CD4-positive, alpha-beta T cell treated with Interleukin-6 for 4 hours (primary cell): ENCODE measurements around the gene CCDC81.
"Not testable (repeated sequence)": the region's sequence is repeated elsewhere in the genome, so short reads cannot be mapped to it uniquely, and the experiment has no call there.

Experiments used
- DNase-seq: peaks from one replicate; pipeline ENCODE4 v3.0.0-alpha.2; 2020; ENCODE audit warnings: mixed read lengths

Gene CCDC81

GRCh38 chr11:86388198-86388597 lies 13.5 kb downstream of the CCDC81 start:
- no peak for DNase-seq

DNA sequence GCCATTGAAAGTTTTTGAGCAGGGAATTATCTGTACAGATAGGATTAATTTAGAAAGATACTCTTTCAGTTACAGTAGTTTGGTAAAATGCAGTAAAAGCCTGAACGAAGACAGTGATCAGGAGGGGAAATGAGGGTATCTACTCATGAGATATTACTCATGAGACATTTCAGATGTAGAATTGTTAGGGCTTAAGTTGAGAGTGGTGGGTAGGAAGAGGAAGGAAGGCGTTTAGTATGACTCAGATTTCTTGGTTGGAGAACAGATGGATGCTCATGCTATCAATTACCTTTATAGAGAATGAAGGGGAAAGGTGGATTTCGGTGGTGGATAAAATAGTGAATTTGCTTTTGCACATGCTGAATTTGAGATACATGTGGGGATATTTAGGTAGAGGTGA lies 15.8 kb downstream of the CCDC81 start:
- DNase-seq, result no peak

DNA sequence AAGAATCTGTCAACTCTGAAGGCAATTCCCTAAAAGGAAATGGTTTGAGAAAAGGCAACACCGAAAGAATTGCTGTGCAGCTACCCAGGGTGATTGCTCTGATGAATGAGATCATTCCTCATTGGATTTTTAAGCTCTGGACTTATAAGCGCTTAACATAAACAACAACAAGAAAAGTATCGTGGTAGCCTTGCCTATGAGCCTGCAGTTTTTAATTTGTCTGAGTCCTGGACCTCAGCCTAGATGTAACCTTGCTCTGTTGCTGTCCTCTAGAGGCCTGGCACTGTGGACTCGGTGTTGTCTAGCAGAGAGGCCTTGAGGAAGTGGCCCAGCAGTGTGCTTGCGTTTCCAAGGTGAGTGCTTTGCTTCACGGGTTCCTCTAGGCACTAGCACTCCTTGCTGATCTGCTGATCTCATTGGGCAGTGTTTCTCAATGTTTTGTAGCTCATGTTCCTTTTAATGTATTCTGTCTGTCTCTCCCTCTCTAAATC lies 20.4 kb downstream of the CCDC81 start:
- DNase-seq, result no peak

GRCh38 chr11:86396396-86396795 lies 21.7 kb downstream of the CCDC81 start:
- no peak for DNase-seq

- no peak for DNase-seq
These were observed 22.7 kb downstream of the CCDC81 start for GRCh38 chr11:86397351-86397750.

DNA sequence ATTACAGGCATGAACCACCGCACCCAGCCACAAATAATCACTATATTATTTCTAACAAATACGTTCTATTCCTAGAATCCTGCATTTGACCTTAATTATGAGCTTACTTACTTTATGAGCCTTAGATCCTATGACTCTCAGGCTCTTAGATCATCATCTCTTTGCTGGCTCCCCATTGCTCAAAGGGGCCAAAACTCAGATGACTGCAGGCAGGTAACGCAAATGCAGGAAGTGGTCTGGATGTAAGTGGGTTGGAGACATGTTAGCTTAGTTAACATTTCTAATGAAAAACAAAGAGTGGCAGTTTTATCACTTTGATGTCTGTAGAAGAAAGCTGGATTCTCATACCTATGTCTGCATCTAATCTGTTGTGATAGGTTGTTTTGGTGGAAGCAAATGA lies 23.4 kb downstream of the CCDC81 start:
- no peak for DNase-seq

- no peak for DNase-seq
These were observed 28.8 kb downstream of the CCDC81 start for GRCh38 chr11:86403458-86403857.

GRCh38 chr11:86408845-86409244 lies 34.2 kb downstream of the CCDC81 start:
- DNase-seq, result no peak

GRCh38 chr11:86414032-86414431 lies 39.3 kb downstream of the CCDC81 start:
- no peak for DNase-seq

DNA sequence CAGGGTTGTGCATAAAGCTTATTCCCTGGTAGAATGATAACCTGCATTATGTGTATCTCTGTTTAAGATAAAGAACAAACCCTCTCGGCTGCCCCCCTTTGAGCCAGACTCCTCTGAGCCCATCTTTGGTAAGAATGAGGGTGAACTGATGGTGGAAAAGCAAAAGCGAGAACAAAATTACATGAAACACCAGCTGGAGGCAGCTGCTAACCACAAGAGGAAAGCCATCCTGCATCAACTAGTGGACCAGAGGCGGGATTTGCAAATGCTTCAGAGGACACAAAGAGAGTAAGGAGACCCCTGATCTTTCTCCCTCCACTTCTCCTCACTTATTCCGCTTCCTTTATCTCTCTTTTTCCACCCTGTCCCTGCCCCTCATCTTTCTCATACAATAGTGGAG lies 40.3 kb downstream of the CCDC81 start:
- DNase-seq, result no peak

- DNase-seq, result no peak
These were observed 41.8 kb downstream of the CCDC81 start for GRCh38 chr11:86416494-86416893.

- DNase-seq, result not testable (repeated sequence)
These were observed 42.3 kb downstream of the CCDC81 start for GRCh38 chr11:86416951-86417350.

- DNase-seq, result no peak
These were observed 43.4 kb downstream of the CCDC81 start for GRCh38 chr11:86418106-86418505.

- DNase-seq, result no peak
These were observed 43.8 kb downstream of the CCDC81 start for GRCh38 chr11:86418513-86418912.

GRCh38 chr11:86418917-86419316 lies 44.2 kb downstream of the CCDC81 start:
- DNase-seq, result no peak

DNA sequence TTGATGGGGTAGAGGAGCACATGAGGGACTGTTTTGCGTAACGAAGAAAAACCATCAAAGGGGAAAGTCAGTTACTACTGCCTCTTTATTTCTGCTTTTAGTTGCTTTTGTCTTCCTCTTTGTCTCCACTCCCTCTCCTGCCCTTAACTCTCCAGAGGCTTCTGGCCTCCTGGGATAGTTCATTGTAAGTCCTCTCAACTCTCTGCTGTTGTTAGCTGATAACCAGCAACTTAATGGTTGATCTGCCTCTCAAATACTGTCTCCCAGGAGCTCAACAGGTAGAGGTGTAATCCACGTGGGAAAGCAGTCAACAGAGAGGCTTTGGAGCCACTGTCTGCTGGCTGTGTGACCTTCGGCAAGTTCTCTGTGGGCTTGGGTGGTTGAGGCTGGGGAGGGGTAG lies 47.3 kb downstream of the CCDC81 start:
- DNase-seq, result no peak

DNA sequence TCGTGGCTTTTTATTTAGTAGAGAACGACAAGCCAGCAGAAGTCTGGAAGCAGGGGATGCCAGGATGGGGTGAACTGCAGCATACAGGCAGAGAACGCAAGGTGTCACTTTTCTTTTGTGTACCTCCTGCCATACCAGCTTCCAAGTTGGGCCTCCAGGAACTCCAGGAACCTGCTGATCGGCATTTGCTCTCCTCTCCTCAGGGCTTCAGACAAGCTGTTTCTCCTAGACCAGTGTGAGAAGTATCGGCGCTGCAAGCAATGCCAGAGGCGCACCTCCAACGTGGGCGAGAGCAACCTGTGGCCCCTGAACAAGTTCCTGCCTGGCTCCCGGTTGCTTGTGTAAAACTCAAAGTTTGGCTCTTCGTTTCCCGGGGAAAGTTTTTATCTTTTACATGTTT lies 47.7 kb downstream of the CCDC81 start:
- DNase-seq, result no peak

DNA sequence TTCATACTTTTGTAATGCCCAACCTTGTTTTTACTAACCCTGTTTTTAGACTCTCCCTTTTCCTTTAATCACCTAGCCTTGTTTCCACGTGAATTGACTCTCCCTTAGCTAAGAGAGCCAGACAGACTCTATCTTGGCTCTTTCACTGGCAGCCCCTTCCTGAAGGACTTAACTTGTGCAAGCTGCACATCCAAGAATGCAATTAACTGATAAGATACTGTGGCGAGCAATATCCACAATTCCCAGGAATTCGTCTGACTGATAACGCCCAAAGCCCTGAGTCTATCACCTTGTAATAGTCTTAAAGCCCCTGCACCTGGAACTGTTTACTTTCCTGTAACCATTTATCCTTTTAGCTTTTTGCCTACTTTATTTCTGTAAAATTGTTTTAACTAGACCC lies 48.8 kb downstream of the CCDC81 start:
- not testable (repeated sequence) for DNase-seq

- DNase-seq, result no peak
These were observed 52.8 kb downstream of the CCDC81 start for GRCh38 chr11:86427441-86427840.

DNA sequence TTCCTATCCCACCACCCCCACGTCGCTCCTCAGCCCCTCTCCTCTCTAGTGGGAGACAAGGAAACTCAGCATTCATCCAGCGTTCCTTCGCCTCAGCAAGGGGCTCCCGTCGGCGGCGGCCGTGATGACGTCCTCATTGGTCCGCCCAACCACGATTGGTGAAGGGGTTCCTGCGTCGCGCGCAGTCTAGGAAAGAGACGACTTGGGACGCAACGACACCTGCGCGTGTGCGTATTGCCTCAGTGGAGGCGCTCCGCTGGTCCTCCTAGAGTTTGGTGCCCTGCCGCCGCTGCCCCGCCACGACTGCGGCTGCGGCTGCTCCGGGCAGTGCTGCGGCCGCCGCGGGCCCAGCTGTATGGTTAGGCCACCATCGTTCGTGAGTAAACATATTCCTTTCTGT lies 56.6 kb downstream of the CCDC81 start:
- no peak for DNase-seq

- not testable (repeated sequence) for DNase-seq
These were observed 58.8 kb downstream of the CCDC81 start for GRCh38 chr11:86433361-86434095.

DNA sequence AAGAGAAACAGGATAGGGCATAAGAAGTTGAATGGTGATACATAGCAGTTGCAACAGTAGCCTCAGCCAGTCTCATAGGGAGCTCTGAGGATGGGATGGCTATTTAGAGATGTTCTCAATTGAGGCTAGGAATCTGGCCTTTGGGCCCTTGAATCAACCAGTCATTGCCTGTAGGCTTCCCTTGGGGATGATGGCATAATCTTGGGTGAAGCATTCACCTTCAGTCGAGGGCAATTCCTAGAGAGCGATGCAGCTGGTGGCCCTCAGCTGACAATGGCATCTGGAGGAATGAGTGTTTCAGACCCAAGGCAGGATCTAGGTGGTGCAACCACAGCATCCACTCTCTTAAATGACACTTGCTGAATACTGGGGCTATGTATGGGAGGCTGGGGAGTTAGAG lies 61.0 kb downstream of the CCDC81 start:
- no peak for DNase-seq

- no peak for DNase-seq
These were observed 64.0 kb downstream of the CCDC81 start for GRCh38 chr11:86438685-86439084.

DNA sequence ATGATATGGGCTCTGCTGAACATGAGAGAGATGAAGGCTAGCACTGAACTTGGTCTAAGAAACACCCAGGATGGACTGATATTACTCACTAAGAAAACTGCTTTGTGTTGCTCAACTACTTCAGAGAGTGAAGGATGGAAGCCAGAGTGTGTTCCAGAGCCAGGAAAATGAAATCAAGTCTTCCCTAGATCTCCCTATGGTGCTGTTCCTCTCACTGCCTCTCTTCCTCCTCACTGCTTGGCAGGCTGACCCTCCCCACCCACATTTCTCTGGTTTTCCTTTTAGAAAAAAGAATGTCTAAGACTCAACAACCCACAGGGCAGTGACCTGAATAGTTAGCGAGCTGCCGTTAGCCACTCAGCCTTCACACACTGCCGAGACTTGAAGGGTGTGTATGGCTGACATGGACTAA lies 65.6 kb downstream of the CCDC81 start:
- DNase-seq, result no peak

DNA sequence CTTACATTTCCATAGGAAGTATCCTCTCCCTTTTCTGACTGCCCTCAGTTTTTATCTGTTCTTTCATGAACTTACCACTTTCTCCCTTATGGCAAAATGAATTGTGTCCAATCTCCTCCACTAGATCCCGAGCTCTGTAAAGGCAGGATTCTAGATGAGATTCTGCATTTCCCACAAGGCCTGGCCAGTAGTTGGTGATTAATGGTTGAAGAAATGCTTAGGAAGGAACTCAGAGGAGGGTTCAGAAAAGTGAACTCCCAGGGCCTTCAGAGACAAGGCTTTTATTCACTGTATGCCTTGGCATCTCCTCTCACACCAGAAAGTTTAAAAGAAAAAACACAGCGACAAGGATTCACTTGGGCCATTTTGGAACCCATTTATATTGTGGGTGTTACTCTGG lies 66.2 kb downstream of the CCDC81 start:
- DNase-seq, result no peak
